HepG2 (cell line): Measurements from ENCODE around the gene MSMB. TPM values are rescaled to one million over a fixed set of nuclear protein-coding genes. Genes with fewer than 3 reads are reported as not detected.

Source experiments
- ATM ChIP-seq: fragments of 450-650 bp; IDR thresholded peaks from 2 replicates; pipeline ENCODE4 v1.7.1; 2017; ENCODE audit warnings: mild to moderate bottlenecking, borderline replicate concordance
- BCL6 ChIP-seq: IDR thresholded peaks from 2 replicates; pipeline ENCODE4 v1.6.1; 2016; ENCODE audit warnings: missing genetic modification reagents, missing compliant biosample characterization
- ELF4 ChIP-seq: sonication (generic); formaldehyde crosslinking; IDR thresholded peaks from 2 replicates; pipeline ENCODE4 v1.5.0; 2020; ENCODE audit warnings: missing genetic modification reagents, mild to moderate bottlenecking, moderate library complexity, borderline replicate concordance
- ETS1 ChIP-seq: sonication (generic); formaldehyde crosslinking; IDR thresholded peaks from 2 replicates; pipeline ENCODE4 v1.4.0; 2020; ENCODE audit warnings: missing genetic modification reagents
- FOXJ3 ChIP-seq: sonication (generic); formaldehyde crosslinking; IDR thresholded peaks from 2 replicates; pipeline ENCODE4 v1.4.0; 2020; ENCODE audit warnings: missing genetic modification reagents, mild to moderate bottlenecking, borderline replicate concordance
- FOXP1 ChIP-seq, 2 experiments: fragments of 450-650 bp in 1 of 2; IDR thresholded peaks; 2 replicates each; pipeline ENCODE4 v1.6.1; 2017 to 2018; ENCODE audit warnings: antibody characterized with exemption in 1 of 2
- GTF3A ChIP-seq: sonication (generic); formaldehyde crosslinking; conservative IDR thresholded peaks from 2 replicates; pipeline ENCODE4 v1.4.0; 2020; ENCODE audit warnings: mild to moderate bottlenecking, missing genetic modification reagents
- JDP2 ChIP-seq: sonication (generic); formaldehyde crosslinking; IDR thresholded peaks from 2 replicates; pipeline ENCODE4 v1.8.1; 2022; ENCODE audit warnings: missing genetic modification reagents, borderline replicate concordance
- KDM1A ChIP-seq: IDR thresholded peaks from 2 replicates; pipeline ENCODE4 v1.6.1; 2016; ENCODE audit warnings: missing compliant biosample characterization
- MIER2 ChIP-seq: IDR thresholded peaks from 2 replicates; pipeline ENCODE4 v1.6.1; 2016; ENCODE audit warnings: missing biosample characterization, missing genetic modification reagents
- NFYB ChIP-seq: sonication (generic); formaldehyde crosslinking; IDR thresholded peaks from 2 replicates; pipeline ENCODE4 v1.4.0; 2020; ENCODE audit warnings: missing genetic modification reagents
- NRL ChIP-seq: sonication (generic); formaldehyde crosslinking; IDR thresholded peaks from 2 replicates; pipeline ENCODE4 v1.5.0; 2020; ENCODE audit warnings: missing genetic modification reagents, mild to moderate bottlenecking, moderate library complexity, borderline replicate concordance
- STAT5B ChIP-seq: sonication (generic); formaldehyde crosslinking; IDR thresholded peaks from 2 replicates; pipeline ENCODE4 v1.4.0; 2020; ENCODE audit warnings: missing genetic modification reagents
- TARDBP ChIP-seq: sonication (generic); formaldehyde crosslinking; IDR thresholded peaks from 2 replicates; pipeline ENCODE4 v1.8.0; 2022; ENCODE audit warnings: mild to moderate bottlenecking, missing genetic modification reagents
- TGIF2 ChIP-seq: IDR thresholded peaks from 2 replicates; pipeline ENCODE4 v1.6.1; 2016; ENCODE audit warnings: control low read depth, missing compliant biosample characterization
- ZBTB2 ChIP-seq: sonication (generic); formaldehyde crosslinking; IDR thresholded peaks from 2 replicates; pipeline ENCODE4 v1.8.0; 2022; ENCODE audit warnings: low read depth, missing genetic modification reagents
- ZHX1 ChIP-seq: sonication (generic); formaldehyde crosslinking; IDR thresholded peaks from 2 replicates; pipeline ENCODE4 v1.8.1; 2022; ENCODE audit warnings: low read depth, mild to moderate bottlenecking, missing genetic modification reagents
- ZNF512 ChIP-seq: sonication (generic); formaldehyde crosslinking; IDR thresholded peaks from 2 replicates; pipeline ENCODE4 v1.4.0; 2020; ENCODE audit warnings: mild to moderate bottlenecking, missing genetic modification reagents
- ZNF513 ChIP-seq: sonication (generic); formaldehyde crosslinking; conservative IDR thresholded peaks from 2 replicates; pipeline ENCODE4 v1.5.0; 2020; ENCODE audit warnings: missing genetic modification reagents
- ZNF549 ChIP-seq: sonication (generic); formaldehyde crosslinking; IDR thresholded peaks from 2 replicates; pipeline ENCODE4 v1.5.0; 2020; ENCODE audit warnings: missing genetic modification reagents
- ZNF557 ChIP-seq: sonication (generic); formaldehyde crosslinking; IDR thresholded peaks from 2 replicates; pipeline ENCODE4 v1.4.0; 2020; ENCODE audit warnings: missing genetic modification reagents
- ZNF747 ChIP-seq: sonication (generic); formaldehyde crosslinking; IDR thresholded peaks from 2 replicates; pipeline ENCODE4 v1.8.1; 2023; ENCODE audit warnings: missing genetic modification reagents, mild to moderate bottlenecking, borderline replicate concordance
- polyA plus RNA-seq, 8 experiments: library from polyadenylated mRNA; depleted of rRNA in 3 of 8; stranded (reverse) in 7 of 8; unstranded in 1 of 8; fragments of >200 nt; fragmentation: Illumina TruSeq in 4 of 8; extraction: Trizol in 4 of 8; gene quantifications; 2 replicates each; pipeline versions ENCODE4 v1.2.1 to v1.2.3, GENCODE V29; 2011 to 2016; ENCODE audit warnings: low read depth in 4 of 8, missing spikeins in 1 of 8, mixed read lengths in 1 of 8; ENCODE audit not compliant: insufficient read depth in 1 of 8
- total RNA-seq, 5 experiments: library from RNA; depleted of rRNA; stranded (reverse); fragments of >200 nt; fragmentation: Illumina TruSeq; extraction: Trizol; gene quantifications; 2 replicates each; pipeline ENCODE4 v1.2.3, GENCODE V29; 2016; ENCODE audit warnings: low read depth in 1 of 5

Gene MSMB
- total and polyA plus RNA-seq, 2 of the 13 experiments (the other 11 are each of a cell fraction or from before 2014, with no cell fraction given): 0.84 TPM; not detected in 1

- no peak for TF ChIP-seq FOXJ3 (CRISPR knock-in tag)
- TF ChIP-seq ZHX1: no peak
- no peak for TF ChIP-seq ZBTB2 (CRISPR knock-in tag)
- no peak for TF ChIP-seq FOXP1 (IDR thresholded peaks at IDR 0.05)
- TF ChIP-seq FOXP1 (CRISPR knock-in tag; IDR thresholded peaks at IDR 0.05): peak; percentile 34; the same call in 1 of the 2 replicates
- TF ChIP-seq ZNF747 (CRISPR knock-in tag): no peak
- TF ChIP-seq GTF3A (CRISPR knock-in tag): no peak
- TF ChIP-seq NRL (CRISPR knock-in tag): peak; percentile 53; the same call in 1 of the 2 replicates
- no peak for TF ChIP-seq JDP2
- TF ChIP-seq TGIF2 (CRISPR knock-in tag): no peak
- no peak for TF ChIP-seq ZNF512
- no peak for TF ChIP-seq ZNF549
- TF ChIP-seq ZNF557 (CRISPR knock-in tag): no peak
- TF ChIP-seq ATM: no peak
- TF ChIP-seq TARDBP (CRISPR knock-in tag): peak; percentile 71; the same call in 1 of the 2 replicates
- TF ChIP-seq MIER2 (CRISPR knock-in tag): no peak
- TF ChIP-seq STAT5B (CRISPR knock-in tag): no peak
- no peak for TF ChIP-seq ETS1
- no peak for TF ChIP-seq ZNF513
- TF ChIP-seq BCL6 (CRISPR knock-in tag): peak; percentile 41
- no peak for TF ChIP-seq ELF4 (CRISPR knock-in tag)
- no peak for TF ChIP-seq KDM1A
- no peak for TF ChIP-seq NFYB (CRISPR knock-in tag)
Measured at GRCh38 chr10:46033602-46034011, 12.5 kb downstream of the MSMB start (continued).
